Cerebellar nuclear complex (tissue), 1 donor: ENCODE data around the gene LIN28A.
"Not testable (repeated sequence)": the region's sequence is repeated elsewhere in the genome, so short reads cannot be mapped to it uniquely, and the experiment has no call there.

Experiments
- DNase-seq, 2 experiments: peaks; one replicate each; lab custom pipeline; 2025; lab: John Stamatoyannopoulos, UW

LIN28A gene

GRCh38 chr1:26410706-26411623, at the start of gene LIN28A:
Gene LIN28A, plus strand, starts transcription at chr1:26410817. Its CDS starts 75 bp downstream, at chr1:26410892.
- DNase-seq = no peak

DNA sequence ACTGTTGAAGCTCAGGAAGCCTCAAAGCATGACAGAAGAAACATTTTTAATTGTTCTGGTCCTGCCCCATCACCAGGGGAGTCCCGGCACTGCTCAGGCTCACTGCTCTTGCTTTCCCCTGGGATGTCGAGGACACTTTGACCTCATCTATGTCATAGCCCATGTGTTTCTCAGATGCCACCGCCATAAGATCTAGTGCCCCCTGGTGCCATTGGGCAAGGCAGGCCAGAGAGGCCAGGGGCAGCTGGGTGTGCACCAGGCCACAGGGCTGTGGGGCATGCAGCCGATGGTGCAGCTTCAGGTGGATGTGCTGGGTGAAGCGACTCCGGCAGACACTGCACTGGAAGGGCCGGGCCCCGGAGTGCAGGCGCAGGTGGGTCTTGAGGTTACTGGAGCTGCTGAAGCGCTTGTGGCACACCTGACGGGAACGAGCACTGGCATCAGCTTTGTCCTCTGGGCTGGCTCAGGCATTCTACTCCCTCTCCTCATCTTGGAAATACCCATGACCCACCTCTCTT, 49.0 kb upstream of the LIN28A start:
- no peak for DNase-seq

- DNase-seq = no peak
Observed at GRCh38 chr1:26362331-26362730, 48.3 kb upstream of the LIN28A start.

DNA sequence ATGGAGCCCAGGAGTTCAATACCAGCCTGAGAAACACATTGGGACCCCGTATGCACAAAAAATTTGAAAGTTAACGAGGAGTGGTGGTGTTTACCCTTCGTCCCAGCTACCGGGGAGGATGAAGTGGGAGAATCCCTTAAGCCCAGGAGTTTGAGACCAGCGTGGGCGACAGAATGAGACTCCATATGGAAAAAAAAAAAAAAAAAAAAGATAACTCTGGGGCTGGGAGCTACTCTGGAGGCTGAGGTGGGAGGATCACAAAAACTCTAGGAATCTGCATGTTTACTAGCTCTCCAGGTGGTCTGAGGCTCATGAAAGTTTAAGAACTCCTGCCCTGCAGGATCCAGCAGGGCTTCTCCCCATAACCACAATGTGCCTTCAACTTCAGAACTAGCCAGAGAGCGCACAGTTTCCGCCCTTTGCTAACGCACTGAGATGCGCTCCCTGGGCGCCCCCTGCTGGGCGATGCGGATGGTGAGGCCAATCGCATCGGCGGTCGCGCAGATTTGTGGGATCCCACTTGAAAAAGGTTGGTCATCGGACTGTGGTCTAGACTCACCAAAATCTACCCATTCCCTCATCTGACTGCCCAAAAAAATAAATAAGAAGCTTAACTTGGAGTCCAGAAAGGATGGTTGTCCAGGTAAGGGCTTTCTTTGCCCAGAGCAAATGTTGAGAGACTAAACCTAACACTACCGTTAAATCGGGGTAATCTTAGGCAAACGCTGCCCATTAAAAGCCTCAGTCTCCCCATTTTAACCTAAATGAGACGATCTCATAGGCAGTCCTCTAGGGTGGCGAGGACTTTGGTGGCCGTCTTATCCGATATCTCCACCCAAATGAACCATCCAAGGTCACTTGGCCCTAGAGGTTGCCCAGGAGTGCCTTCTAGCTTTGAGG, 46.8 kb upstream of the LIN28A start:
- no peak for DNase-seq

GRCh38 chr1:26364956-26365355, 45.7 kb upstream of the LIN28A start:
- DNase-seq = no peak

- no peak for DNase-seq
Observed at GRCh38 chr1:26367441-26367840, 43.2 kb upstream of the LIN28A start.

GRCh38 chr1:26368006-26368405, 42.6 kb upstream of the LIN28A start:
- DNase-seq = no peak

- no peak for DNase-seq
Observed at GRCh38 chr1:26368486-26368885, 42.1 kb upstream of the LIN28A start.

- DNase-seq = no peak
Observed at GRCh38 chr1:26370591-26371382, 39.8 kb upstream of the LIN28A start.

DNA sequence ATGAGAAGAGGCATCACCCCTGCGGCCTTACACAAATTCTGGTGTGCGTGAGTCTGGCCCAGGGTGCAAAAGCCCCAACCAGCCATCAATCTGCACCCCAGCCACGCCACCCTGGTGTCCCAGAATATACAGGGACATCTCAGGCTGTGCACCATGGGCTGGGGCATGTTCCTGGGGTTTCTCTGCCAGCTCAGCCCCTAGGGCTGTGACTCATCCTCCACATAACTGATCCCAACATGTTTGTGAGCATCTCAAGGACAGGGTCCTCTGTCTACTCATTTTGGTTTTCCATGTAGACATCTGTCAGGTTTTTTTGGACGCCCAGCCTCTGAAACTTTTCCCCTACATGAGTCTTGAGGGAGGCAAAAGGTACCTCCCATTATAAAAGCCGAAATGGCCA, 38.6 kb upstream of the LIN28A start:
- DNase-seq = no peak

DNA sequence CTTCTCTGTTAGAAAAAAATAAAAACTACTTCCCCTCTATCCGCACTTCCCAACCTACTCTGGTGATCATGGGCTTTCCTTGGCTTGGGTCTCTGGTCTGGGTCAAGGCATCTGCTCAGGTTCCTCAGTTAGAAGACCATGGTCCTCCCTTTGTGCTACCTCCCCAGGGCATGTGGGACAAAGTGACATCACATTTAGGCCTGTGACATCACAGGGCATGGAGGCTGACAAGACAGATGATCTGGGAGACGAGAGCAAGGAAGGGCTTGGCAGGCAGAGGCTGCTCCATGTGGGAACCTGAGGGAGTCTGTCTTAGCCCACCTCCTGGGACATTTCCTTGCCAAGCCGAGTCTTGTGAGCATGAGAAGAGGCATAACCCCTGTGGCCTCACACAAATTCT, 38.0 kb upstream of the LIN28A start, which contains the start of gene ZNF683:
TSS of gene ZNF683 (minus strand) at position 140 of the 400 bp plus-strand sequence. CDS start 4,179 bp downstream, outside the sequence.
- DNase-seq = not testable (repeated sequence)

DNA sequence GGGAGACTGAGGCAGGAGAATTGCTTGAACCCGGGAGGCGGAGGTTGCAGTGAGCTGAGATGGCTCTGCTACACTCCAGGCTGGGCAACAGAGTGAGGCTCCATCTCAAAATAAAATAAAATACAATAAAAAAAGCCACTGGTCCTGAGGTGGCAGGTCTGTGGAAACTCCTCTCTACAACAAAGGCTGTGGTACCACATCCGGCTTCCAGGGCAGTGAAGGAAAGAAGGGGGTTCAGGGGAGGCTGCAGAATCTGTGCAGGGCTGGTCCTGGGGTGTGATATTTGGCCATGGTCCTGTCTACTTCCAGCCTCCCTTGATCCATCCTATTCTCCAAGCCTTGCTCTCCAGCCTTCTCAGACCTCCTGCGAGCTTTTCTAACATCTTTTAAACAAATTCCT, 37.3 kb upstream of the LIN28A start:
- no peak for DNase-seq

DNA sequence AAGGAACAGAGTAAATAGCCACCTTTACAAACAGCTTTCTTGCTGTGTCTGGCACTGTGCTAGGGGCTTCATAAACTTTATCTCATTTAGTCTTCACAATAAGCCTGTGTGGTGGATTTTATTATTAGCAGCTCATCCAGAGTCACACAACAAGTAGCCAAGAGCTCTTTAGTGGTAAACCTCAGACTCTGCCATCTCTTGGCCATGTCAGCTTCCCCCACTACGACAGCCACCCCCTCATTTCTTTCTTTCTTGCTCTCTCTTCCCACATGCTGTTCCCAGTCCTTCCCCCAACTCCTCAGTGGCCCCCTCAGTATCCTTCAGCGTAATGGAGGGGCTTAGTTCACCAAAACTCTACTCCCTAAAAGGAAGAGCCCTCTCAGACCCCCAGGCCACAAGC, 36.8 kb upstream of the LIN28A start:
- no peak for DNase-seq

DNA sequence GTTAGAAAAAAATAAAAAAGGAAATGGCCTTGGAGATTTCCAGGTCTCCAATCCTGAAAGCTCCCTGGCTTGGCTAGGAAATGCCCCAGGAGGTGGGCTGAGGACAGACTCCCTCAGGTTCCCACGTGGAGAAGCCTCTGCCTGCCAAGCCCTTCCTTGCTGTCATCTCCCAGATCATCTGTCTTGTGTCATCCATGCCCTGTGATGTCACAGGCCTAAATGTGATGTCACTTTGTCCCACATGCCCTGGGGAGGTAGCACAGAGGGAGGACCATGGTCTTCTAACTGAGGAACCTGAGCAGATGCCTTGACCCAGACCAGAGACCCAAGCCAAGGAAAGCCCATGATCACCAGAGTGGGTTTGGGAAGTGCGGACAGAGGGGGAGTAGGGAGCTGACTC, 36.3 kb upstream of the LIN28A start:
- DNase-seq = not testable (repeated sequence)

DNA sequence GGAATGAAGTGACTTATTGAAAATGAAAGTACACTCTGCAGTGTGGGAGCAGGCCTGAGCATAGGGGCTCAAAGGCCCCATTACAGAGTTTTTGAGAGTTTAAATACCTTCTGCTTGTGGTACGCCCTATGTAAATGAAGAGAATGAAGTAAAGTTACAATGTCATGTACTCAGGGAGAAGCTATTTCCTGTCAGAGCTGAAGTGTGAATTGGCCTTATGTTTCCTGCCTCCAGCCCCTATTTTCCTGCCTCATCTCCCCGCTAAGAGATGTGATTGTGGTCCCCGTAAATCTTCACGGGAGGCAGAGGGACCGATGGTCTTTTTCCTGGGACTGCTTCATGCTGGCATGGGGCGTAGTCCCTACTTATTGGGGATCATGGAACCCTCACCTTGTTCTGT, 35.5 kb upstream of the LIN28A start:
- DNase-seq = no peak

DNA sequence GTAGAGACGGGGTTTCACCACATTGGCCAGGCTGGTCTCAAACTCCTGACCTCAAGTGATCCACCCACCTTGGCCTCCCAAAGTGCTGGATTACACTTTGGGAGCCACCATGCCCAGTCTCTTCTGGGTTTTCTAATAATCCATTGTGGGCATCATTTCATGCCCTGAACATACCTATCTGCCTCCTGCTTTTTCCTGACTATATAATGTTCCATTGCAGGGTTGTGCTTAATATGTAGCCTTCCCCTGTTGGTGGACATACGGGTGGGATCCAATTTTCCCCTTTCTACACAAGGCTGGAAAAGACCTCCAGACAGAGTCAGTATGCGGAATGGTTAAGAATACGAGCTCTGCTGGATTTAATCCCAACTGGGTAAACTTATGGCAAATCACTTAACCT, 34.6 kb upstream of the LIN28A start:
- no peak for DNase-seq

DNA sequence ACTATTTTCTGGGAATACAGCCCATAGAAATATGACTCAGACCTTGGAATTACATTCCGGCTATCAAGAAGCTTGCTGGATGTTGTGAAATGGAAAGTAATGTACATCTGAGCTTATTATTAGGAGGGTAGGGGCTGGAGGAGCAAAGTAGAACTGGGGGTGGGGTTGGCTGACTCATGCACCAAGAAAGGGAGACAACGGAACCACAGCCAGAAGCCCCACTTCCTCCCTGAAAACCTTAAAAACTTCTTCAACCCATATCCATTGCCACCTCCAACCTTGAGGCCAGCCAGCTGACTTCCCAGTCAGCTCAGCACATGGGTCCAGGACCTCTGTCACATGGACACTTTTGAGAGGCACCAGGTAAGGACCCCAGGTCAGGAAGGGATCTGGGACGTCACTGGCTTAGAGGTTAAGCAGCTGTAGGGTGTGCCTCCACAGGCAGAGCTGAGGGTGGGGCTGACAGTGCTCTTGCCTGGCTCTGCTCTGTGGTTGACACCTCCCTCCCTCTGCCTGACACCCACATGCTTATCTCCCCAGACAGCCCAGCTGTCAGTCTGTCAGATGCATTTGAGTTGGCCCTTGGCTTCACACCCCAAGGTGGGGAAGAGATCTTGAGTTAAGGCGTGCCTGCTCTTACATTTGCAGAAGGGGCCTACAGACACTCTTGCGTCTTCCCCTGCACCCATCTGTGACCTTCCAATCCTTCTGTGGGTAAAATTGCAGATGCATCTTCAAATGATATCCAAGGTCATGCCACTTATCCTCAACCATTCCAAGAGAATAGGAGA, 32.3 kb upstream of the LIN28A start:
- no peak for DNase-seq

DNA sequence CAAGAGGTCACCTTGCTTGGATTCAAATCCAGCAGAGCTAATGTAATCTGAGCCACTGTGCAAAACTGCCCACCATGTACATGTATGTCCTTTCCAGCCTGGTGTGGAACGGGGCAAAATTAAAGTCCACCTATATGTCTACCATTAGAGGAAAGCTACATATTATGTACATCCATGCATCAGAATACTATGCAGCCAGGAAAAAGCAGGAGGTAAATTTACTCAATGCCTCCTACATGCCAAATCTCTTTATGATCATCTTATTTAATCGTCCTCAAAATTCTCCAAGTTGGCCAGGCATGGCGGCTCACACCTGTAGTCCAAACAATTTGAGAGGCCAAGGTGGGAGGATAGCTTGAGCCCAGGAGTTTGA, 31.8 kb upstream of the LIN28A start:
- no peak for DNase-seq

DNA sequence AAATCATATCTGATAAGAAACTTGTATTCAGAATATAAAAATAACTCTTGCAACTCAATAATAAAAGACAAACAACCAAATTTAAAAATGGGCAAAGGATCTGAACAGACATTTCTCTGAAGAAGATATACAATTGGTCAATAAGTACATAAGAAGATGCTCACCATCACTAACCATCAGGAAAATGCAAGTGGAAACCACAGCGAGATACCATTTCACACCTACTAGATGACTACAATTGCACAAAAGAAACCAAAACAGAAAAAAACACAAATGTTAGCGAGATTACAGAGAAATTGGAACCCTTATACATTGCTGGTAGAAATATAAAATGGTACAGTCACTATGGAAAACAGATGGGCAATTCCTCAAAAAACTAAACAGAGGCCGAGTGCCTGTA, 26.5 kb upstream of the LIN28A start:
- no peak for DNase-seq

- not testable (repeated sequence) for DNase-seq
Observed at GRCh38 chr1:26385063-26385462, 25.6 kb upstream of the LIN28A start.

GRCh38 chr1:26387447-26387846, 23.2 kb upstream of the LIN28A start:
- DNase-seq = no peak
